GM18868 (cell line): Measurements from ENCODE around the gene BEX4.
"Not testable (repeated sequence)": the region's sequence is repeated elsewhere in the genome, so short reads cannot be mapped to it uniquely, and the experiment has no call there.

Source experiments
- ATAC-seq: cut with Tn5 transposase; IDR thresholded peaks from one replicate; pipeline ENCODE4 v1.9.1; 2021; ENCODE audit warnings: mild to moderate bottlenecking, moderate library complexity; ENCODE audit not compliant: unreplicated experiment

The BEX4 gene, protein sequence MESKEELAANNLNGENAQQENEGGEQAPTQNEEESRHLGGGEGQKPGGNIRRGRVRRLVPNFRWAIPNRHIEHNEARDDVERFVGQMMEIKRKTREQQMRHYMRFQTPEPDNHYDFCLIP

DNA sequence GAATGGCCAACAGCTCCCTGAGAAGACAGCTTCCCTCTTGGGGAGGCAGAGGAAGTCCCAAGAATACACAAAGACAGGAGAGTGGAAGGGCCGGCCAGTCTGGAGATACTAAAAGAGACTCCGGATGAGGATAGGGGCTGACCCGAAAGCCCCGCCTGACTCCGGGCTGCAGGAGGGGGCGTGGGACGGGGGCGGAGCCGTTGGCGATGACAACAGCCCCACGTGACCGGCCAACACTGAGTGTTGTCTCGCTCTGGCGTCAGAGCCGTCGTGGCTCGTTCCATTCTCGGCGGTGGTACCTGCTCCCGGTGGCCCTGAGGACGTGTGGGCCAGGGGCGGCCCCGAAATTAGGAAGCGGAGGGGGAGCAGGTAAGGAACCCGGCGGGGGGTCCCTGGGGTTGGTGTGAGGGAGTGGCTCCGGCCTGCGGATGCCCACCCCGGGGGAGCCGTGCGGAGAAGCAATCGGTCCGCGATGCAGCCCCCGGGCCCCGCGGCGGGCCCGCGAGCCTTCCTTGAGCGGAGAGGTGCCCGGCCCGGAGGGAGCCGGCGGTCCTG, at the start of gene BEX4:
TSS of gene BEX4 (plus strand) at position 239 of the 555 bp plus-strand sequence. CDS start 1,046 bp downstream, outside the sequence.
- ATAC-seq, result peak; percentile 96

DNA sequence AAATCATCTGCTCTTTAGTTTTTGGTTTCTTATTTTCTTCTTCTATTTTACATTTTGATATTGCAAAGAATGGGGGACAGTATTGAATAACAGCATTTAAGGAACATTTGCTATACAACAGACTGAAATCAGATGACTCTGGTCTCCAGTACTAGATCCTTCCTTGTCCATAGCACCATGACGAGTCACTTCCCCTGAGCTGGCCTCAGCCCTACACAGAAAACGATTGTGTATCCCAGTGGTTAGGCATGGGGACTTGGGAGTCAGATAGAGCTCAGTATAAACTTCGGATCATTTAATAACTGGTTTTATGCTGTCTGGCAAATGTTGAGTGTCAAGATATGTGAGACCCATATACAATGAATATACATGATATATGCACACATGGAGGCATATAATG, 44.7 kb upstream of the BEX4 start:
- no peak for ATAC-seq

DNA sequence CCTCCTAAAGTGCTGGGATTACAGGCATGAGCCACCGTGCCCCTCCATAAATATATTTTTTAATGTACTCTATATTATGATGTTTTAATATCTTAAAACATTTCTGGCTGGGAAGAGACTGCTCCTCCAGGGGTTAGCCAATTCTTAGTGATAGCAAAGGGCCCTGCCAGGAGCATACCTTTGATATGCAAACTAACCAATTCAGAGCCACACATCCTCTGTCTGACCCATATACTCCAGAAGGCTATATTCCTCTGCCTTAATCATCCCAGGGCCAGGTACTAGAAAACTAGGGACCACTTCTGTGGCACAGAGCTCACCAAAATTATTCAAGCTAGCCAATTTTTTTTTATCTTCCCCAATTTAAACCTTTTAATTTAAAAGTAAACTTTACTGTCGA, 43.6 kb upstream of the BEX4 start:
- ATAC-seq, result no peak

DNA sequence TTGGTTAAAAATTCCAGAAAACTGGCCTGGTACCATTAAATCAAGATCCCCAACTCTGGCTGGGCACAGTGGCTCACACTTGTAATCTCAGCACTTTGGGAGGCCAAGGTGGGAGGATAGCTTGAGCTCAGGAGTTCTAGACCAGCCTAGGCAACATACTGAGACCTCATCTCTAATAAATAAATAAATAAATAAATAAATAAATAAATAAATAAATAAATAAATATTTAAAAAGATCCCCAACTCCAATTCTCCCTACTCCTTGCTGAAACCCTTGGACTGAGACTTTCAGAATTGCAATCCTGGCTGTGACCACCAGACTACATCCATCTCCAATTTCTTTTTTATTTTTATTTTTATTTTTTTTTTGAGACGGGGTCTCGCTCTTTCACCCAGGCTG, 39.7 kb upstream of the BEX4 start:
- ATAC-seq, result not testable (repeated sequence)

DNA sequence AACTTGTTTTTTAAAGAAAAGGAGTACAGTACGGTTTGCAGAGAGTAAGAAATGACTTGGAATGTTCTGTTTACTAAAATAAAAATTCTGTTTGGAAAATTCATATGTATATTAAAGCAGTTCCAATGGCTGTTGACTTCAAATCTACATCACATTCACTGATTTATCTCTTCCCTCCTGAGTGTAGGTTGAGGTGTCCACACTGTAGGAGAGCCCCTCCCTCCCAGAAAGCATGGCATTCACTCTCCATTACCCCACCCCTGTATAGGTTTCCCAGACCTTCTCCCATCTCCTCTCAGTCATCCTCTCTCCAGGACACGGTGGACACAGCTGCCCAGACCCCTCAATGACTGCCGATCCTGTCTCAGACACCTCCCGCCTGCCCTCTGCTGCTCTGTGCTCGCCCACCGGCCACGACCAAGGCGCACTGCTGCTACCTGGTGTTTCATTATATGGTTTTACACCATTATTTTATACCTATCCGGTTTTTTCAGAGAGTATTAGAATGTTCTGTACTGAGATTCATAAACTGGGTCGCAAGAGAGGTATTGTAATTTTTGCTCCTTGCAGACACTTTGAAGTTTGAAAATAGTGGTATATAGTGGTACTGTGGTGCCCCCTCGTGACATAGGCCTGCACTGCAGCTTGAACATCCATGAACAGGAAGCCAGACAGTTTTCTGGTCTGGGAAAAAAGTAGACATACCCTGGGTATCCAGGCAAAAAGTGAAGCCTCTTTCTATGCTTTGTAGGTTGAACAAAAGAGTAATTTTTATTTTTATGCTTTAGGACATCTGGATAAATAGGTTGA, 38.8 kb upstream of the BEX4 start:
- ATAC-seq, result peak; percentile 84

DNA sequence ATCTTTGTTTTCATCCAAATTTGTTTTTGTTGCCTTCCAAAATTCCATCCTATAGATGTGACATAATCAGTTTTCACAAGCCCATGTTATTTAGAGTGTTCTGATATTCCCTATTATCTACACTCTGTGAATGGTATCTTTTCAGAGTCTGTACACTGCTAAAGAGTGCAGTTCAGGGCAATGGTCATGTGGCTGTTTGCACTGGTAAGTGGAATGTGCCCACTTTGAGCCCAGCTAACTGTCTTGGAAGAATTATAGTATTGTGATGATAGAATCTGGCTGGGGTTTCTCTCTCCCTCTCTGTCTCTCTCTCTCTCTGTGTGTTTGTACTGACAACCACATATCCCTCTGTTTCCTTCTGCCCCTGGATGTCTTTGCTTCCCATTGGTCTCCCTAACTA, 37.4 kb upstream of the BEX4 start:
- ATAC-seq, result no peak

DNA sequence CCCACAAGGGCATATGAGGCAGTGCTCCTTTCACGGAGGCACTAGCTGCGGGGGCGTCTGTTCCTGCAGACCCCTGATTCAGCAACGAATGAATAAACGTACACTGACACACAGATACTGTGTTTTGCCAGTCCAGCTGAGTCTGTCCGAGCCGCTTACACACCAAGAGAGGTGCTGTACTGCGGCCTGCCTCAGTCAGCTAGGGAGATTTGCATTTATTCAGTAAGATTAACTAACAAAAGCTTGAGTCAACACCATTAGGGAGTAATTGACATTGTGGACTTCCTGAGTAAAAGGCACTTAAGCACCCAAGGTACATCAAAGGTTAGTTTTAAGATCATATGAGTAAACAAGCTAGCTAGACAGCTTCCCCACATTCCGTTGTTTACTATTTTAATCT, 31.0 kb upstream of the BEX4 start:
- no peak for ATAC-seq

DNA sequence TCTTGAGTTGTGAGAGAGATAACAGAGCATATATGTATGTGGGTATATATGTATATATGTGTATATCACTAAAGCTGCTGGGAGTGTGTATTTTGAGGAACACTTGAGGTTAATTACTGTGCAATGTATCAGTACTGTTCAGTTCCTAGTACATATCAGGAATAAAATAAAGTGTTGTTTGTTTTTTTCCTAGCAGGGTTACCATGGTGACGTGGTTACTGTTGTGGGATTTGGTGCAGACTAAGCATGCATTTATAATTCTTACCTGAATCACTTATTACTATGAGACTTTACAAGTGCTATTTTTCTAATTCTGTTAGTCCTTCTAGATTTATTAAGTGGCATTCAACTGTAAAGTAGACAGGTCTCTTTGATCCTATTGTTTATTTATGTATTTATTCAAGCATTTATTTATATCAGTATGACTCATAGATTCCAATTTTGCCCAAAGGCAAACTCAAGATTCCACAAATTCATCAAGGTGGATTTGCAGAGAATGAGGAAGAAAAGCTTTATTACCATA, 26.9 kb upstream of the BEX4 start:
- no peak for ATAC-seq

DNA sequence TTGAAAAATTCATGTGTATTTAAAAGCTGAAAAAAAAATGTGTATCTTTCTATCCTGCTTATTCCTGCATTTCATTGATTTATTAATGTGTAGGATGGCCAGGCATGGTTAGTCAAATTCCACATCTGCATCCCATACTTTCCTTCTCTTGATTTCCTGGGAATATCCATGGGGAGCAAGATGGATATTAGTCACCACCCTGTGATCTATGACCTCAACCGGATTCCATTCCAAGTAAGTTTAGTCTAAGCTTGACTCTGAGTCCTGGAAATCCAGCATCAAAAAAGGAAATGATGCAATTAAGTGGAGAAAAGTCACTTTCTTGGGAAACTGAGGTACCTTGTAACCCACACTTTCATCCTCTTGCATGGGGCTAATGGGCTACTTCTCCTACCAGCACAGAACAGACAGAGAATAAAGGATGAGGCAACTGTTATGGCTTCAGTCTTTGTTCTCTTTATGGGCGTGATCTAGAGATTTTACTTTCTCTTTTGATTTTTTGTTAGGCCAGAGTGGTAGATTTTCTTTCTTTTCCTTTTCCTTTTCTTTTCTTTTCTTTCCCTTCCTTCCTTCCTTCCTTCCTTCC, 17.1 kb upstream of the BEX4 start:
- no peak for ATAC-seq

DNA sequence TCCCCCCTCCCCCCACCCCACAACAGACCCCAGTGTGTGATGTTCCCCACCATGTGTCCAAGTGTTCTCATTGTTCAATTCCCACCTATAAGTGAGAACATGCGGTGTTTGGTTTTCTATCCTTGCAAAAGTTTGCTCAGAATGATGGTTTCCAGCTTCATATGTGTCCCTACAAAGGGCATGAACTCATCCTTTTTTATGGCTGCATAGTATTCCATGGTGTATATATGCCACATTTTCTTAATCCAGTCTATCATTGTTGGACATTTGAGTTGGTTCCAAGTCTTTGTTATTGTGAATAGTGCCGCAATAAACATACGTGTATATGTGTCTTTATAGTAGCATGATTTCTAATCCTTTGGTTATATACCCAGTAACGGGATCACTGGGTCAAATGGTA, 16.2 kb upstream of the BEX4 start:
- ATAC-seq, result not testable (repeated sequence)

DNA sequence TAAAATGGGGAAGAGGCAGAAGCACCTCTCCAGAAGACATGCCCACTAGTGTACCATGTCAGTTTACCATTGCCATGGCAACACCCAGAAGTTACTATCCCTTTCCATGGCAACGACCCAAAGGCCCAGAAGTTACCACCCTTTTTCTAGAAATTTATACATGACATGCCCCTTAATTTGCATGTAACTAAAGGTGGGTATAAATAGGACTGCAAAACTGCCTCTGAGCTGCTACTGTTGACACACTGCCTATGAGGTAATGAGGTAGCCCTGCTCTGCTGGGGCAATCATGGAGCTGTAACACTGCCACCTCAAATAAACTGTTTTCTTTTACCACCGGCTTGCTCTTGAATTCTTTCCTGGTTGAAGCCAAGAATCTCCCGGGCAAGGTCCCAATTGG, 13.9 kb upstream of the BEX4 start:
- no peak for ATAC-seq

DNA sequence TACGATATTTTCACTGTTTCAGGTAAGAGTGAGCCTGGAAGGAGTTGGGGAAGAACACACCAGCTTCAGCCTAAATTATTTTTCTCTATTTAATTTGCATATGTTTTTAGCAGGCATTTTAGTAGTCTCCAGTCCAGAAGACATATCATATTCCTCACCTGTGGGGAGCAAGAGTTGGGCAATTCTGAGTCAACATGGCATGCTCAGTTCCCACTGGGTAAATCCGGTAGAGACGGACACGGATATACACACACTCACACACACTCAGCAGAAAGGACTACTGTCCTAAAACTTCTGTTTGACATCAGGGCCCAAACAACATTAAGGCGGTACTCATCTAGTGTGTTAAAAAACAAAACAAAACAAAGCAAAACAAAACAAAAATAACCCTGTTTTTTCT, 4.9 kb upstream of the BEX4 start:
- no peak for ATAC-seq

DNA sequence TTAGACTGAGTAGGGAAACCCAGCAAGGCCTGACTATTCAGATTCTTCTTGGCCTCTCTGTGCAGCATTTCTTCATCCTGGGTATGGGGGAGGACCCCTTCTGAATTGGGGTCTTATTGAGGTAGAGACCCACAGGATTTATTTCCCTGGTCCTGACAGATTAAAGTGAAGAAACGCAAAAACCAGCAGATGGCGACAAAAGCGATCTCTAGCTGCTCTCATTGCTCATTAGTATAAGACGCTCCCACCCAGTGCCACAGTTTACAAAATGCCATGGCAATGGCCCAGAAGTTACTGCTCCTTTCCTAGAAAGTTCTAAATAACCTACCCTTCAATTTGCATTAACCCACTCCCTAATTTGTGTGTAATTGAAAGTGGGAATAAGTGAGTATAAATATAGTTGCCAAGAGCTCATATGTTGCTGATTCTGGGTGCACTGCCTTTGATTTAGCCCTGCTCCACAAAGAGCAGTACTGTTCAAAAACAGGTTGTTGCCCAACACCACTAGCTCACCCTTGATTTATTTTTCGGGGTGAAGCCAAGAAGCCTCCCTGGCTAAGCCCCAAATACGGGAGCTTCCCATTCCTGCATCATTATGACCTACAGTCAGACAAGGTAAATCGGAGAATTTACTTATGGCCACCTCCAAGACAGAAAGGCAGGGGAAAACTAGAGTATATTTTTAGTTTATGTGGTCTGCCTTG, 3.7 kb upstream of the BEX4 start:
- ATAC-seq, result peak; percentile 26

DNA sequence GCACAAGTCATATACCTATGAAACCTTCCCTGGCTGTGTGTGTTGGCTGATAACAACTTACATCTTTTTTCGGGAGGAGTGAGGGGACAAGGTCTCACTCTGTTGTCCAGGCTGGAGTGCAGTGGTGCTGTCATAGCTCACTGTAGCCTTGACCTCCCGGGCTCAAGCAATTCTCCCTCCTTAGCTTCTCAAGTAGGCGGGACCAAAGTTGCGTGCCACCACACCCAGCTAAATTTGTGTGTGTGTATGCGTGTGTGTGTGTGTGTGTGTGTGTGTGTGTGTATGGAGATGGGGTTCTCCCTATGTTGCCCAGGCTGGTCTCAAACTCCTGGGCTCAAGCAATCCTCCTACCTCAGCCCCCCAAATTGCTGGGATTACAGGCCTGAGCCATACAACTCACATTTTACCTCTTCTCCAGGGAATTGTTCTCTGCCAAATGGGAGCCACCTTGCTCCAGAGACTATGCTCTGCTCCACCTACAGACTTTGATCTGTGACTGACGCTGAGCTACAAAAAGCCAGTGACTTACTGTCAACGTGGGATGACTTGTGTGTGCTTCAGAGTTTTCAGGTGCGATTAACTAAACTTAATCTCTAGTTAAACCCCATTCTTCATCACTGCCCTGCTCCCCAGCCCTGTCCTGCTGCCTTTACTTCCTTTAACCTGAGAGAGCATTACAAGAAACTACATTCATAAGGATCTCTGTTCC, 2.0 kb upstream of the BEX4 start:
- ATAC-seq, result no peak

DNA sequence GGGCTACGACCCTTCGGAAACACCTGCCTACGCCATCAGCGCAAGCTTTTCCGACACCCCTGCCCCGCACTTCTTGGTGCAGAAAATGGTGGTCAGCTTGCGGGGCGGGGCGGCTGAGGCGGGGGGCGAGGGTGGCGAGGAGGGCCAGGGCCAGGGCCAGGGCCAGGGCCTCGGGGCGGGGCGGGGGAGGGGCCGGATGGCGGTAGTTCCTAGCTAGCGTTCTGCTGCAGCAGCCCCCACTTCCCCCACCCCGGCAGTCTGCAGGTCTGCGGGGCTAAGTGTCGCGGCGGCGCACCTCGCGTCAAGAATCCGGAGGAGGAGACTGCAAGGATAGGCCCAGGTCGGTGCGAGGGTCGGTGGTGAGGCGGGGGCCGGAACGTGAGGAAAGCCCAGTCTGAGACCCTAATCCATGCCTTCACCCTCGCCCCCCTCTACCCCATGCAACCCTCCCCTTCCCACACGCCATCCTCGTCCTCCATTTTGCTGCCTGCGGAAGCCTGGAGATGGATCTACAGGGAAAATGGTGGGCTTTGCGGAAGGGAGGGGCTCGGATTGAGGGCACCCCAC, 600 bp downstream of the BEX4 start:
- peak; percentile 27 for ATAC-seq

DNA sequence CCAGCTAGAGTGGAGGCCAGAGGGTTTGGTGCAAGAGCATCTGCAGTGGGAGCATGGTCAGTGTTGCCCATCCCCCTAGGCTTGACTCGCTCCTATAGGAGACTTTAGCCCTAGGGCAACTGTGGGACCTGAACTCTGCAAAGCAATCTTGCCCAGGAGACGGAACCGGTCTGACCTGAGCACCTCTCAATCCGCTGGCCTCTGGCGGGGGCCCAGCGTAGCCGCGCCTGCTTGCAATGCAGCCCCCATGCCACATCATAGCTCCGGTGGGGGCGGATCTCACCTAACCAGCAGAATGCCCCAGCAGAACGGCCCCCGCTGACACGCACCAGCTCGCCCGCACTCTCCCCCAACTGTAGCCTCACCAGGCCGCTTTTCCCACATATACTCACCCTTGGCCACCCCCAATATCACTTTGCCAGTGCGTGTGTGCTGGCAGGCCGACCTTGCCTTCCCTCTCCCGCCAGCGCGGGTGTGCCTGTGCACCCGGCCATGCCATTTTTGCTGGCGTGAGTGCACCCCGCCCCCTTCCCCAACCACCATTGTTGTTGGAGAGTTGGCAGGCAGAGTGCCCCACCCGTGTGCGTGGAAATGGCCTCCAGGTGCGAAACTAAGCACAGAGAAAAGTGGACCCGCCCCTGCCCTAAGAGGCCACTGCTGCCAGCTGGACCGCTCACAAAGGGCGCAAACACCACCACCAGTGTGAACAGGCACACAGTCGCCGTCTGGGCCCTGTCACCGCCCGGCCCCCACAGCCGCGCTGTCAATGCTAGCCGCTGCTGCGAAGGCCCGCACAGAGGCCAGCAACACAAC, 5.8 kb downstream of the BEX4 start:
- ATAC-seq, result no peak

DNA sequence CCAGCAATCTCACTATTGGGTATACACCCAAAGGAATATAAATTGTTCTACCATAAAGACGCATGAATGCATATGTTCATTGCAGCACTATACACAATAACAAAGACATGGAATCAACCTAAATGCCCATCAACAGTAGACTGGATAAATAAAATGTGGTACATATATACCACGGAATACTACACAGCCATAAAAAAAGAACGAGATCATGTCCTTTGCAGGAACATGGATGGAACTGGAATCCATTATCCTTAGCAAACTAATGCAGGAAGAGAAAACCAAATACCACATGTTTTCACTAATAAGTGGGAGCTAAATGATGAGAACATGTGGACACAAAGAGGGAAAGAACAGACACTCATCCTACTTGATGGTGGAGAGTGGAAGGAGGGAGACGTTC, 11.0 kb downstream of the BEX4 start:
- not testable (repeated sequence) for ATAC-seq

DNA sequence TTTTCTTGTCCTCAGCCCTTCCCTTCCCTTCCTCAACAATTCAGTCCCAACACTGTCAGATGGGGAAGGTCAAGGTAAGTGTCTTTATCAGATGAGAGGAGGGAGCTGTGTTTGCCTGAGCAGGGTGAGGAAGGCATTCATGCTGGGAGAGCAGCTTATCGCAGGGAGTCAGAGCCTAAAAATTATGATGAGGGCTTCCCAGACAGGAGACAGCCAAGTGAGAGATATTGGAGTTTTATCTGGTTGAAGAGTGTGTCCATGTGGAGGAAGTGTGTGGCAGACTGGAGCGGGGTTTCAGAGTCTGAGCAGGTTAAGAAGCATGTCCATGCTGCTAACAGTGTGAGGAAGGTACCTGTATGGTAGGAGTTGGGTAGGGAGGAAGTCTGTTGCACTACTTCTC, 18.4 kb downstream of the BEX4 start:
- ATAC-seq, result no peak

DNA sequence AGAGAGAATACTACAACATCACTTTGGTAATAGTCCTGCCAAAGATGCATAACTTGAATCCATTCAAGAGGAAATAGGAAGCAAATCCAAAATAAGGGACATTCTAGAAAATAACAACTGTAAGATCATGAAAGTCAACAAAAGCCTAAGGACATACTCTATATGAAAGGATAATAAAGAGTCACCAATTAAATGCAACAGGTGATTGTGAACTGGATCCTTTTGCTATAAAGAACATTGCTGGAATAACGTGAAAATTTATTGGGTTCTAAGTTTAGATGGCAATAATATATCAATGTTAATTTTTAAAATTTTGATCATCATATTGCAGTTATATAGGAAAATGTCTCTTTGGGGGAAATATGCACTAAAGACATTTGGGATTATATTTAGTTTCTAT, 20.0 kb downstream of the BEX4 start:
- ATAC-seq, result no peak
